GM19238 (cell line): ENCODE results near the gene CCSAP.
"Not testable (repeated sequence)": the region's sequence is repeated elsewhere in the genome, so short reads cannot be mapped to it uniquely, and the experiment has no call there.

Experiments
- DNase-seq: peaks from one replicate; pipeline ENCODE4 v3.0.0; 2011; ENCODE audit warnings: low spot score; ENCODE audit not compliant: insufficient read length

Gene CCSAP

DNA sequence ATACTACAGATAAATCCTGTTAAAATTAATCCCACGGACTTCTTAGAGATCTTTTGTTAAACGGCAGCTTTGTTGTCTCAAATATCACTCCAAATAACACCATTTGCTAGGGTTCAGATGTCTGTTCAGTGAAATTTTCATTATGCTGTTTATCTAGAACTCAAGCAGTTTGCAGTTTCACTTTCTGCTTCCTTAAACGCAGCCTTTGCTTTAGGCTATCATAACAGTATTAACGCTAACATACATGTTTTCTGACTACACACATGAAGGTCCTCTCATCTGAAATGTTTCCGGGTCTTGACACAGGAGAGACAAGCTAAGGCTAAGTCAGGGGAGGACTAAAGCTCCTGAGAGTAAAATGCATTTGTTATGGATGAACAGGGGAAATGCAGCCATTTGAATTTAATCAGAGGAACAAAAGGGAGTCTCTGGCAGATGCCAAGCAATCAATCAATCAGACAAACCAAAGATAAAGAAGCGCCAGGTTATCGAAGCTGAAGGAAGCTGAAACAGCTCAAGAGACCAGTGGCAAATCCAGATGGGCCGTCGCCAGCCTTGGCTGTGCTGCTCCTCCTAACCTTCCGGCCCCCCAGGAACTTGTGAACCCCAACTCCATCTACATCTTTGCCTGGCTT lies 16.9 kb downstream of the CCSAP start:
- no peak for DNase-seq

DNA sequence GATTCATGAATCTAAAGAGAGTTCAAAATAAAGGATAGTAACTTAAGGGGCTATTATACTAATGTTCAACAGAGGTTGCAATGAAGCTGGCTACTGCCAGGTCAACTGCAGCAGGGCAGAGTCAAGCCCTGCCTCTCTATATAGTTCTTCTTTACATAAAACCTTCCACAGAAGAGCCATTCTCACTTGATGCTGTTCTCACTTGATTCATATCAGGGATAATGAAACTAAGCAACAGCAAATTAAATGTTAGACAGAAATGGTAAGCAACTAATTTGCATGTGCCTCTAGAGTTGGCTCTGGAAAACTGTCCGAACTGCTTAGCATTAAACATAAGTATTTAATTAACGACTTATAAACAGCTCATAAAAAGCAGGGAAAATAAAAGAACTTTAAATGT lies 17.4 kb downstream of the CCSAP start:
- DNase-seq, result no peak

DNA sequence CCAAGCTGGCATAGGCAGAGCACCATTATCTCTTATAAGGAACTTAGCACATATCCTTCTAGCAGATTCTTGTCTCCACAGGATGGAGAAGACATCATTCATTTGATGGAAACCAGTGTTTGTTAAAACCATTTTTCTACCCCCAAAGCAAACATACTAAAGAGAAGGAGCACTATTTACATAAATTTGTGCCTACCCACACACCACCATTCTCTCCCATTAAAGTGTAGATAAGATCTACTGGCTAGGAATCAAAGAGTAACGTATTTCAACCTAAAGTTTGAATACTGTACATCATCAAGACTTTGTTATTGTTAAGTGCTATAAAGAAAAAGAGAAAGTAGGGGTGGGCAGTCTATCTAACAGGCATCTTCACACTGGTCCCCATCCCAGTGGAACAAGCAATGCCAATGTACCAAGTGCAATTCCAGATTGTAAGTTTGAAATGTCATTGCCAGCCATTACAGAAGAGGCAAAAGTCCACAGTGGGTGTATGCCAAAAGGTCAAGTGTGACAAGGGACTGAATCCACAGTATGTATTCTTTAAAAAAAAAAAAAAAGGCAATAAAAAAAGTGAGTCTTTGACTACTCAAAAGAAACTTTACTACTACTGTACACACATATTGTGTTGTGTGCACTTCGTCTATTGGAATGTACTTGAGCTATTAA lies 18.8 kb downstream of the CCSAP start:
- no peak for DNase-seq

DNA sequence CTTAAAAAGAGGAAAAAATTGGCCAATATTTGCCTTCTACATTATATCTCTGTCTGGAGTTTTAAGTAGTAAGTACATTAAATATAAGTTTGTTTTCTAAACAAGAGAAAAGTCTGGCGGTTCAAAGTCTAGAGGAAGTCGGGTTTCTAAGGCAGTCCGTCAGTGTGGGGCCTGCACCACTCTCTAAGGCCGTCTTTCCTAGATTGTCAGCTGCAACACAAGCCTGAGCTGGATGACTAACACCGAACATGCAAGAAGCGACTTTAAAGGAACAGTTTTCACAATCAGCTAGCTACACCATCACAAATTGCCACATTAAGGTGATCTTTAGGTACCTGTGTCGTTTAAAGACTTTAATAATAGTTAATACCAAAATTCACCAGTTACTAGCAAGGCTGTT lies 19.6 kb downstream of the CCSAP start:
- no peak for DNase-seq

DNA sequence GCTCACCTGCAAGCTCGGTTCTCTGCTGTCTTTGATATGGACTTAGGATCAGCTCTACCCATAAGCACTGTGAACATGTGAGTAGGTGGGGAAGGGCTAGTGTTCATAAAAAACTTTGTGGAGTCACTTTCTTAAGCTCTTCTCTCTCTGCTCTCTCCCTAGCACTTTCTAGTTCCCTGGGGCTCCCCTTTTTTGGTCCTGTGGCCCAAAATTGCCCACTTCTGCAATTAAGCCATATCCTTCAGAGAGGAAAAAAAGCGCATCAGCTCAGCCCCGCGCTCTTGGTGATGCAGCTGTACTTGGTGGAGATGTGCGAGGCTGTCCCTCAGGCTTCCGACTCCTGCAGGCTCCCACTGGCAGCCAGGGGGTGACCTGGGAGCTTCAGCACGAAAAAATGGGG lies 23.4 kb downstream of the CCSAP start:
- DNase-seq, result no peak

DNA sequence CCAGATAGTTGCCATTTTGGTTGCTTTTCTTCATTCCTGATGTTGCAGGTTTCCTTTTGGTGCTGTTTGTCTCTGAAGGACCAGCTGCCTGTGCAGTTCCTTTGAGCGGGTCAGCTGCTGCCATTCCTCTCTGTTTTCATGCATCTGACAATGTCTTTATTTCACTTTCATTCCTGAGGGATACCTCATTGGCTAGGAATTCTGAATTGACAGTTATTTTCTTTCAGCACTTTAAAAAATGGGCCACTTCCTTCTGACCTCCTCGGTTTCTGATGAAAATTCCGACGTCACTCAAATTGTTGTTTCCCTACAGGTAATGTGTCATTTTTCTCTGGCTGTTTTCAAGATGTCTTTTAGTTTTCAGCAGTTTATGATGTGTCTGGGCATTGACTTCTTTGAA lies 24.8 kb downstream of the CCSAP start:
- DNase-seq, result no peak

DNA sequence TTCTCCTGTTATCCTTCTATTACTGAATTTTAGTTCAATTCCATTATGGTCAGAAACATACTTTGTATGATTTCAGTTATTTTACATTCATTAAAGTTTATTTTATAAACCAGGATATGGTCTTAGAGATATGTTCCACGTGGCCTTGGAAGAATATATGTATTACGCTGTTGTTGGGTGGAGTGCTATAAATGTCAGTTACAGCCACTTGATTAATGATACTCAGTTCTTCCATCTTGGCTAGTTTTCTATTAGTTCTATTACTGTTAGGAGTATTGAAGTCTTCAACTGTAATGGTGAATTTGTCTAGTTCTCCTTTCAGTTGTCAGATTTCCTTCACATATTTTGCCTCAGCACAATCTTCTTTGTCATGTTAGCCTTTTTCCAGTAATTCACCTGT lies 26.7 kb downstream of the CCSAP start:
- no peak for DNase-seq

DNA sequence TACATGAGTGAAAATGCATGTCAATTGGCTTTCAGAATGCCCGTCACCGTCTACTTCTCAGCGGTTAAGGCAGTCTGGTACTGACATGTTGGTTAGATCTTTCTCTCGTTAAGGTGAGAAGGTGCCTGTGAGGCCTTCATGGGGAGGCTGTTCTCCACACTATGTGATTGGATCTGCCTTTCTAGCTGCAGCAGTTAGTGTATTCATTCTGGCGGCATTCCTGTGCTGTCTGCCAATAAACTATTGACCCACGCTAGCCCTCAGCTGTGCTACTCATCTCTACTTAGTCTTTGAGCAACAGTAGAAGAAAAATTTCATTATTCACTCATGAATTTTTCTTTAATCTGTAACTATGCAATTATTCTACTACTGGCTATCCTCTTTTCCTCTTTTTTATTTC lies 32.0 kb downstream of the CCSAP start:
- no peak for DNase-seq

DNA sequence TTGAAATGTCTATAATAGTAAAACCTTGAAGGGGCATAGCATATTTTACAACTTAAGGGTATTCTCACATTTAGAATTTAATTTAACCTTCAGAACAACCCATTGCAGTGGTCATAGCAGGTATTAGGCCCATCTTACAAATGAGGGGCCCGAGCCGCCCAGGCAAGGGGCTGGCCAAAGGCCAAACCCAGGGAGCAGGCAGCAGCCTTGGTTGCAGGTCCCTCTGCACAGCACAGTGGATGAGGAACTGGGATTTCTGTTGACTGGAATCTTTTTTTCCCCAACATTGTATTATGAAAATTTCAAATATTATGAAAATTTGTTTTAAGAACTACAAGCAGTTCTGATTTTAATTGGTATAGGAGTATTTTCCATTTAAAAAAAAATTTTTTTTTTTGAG lies 33.2 kb downstream of the CCSAP start:
- DNase-seq, result no peak

DNA sequence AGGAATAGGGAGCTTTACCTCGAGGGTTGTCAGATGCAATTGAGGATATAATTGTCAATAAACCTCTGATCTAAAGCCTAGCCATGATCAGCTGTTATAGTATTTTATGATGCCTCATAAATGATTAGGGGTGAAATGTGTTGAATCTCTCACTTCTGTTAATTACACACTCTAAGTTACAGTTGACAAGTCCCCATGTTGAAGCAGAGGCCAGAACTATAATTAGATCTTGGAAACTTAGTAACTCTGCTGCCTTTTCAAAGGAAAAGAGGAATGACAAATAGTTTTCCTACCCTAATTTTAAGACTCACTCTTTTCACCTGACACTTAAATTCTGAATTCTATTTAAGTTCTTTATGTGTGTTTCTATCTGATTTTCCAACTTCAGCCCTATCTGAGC lies 33.8 kb downstream of the CCSAP start:
- no peak for DNase-seq

DNA sequence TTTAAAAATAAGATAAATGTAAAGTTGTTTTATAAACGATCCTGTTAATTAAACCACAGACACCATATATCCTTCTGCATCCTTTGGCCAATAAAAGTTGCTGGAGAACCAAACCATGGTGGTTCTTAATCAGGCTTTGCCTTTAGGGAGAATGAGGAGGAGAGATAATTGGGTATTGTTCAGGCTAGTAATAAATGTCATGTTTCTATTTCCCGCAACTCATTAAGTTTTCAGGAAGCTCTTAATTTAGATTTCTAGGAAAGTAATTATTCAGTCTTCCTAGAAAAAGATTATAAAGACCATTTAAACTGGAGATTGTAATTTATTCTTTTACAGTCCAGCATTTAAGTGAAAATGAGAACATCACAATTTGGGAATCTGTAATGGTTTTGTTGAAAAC lies 37.5 kb downstream of the CCSAP start:
- DNase-seq, result no peak

DNA sequence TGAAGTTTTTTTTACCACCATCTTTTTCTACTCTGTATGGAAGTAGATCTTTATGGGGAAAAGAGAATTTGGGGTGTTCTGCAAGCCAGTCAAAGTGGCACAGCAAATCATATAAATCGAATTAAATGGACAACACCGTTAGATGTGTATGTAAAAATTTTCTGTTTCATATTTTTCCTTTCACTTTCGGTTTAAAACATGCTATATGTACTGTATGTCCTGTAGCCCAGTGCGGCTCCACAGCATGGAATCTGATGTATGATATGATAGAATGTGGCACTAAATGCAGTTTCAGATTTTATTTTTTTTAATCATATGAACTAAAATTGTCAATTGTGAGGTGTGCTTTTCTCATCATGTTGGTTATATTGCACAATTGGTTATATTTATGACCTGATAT lies 39.0 kb downstream of the CCSAP start:
- no peak for DNase-seq

DNA sequence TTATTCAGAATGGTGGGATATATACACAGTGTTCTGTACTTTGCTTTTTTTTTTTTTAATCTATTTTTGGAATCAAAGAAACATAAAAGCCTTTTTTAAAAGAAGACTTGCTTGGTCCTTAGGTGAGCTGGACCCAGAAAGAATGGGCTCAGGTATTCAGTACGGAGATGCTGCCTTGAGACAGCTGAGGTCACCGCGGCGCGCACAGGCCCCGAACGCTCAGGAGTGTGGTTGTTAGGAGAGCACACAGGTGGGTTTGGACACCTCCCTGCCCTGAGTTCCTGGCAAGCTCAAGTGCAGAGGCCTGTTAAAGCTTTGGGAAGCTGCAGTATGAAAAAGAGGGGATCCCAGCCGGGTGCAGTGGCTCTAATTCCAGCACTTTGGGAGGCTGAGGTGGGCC lies 40.1 kb downstream of the CCSAP start:
- DNase-seq, result no peak

DNA sequence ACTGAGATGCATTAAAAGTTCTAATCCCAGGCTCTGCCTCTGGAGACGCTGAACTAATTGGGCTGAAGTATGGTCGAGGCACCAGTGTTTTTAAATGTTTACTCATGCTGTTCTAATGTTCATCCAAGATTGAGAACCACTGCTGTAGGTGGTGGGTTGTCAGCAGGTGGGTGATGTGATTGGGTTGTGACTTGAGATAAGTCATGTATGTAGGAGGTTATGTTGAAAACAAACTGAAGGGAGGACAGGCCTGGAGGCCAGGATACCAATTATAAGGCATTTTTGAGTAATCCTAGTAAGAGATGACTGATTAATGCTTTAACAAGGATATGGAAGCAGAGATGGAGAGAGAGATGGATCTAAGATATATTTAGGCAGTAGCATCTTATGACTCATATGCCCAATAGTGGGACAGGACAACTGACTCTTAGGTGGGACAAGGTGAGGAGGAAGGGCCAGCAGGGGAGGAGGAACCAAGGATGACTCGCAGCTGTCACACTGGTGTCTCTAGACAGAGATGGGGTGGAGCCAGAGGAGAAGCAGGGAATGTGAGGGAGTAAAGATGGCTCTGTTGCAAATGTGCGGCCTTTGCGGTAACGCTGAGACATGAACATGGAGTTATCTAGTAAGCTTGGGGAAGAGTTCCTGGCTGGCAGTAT lies 42.6 kb downstream of the CCSAP start:
- DNase-seq, result no peak

DNA sequence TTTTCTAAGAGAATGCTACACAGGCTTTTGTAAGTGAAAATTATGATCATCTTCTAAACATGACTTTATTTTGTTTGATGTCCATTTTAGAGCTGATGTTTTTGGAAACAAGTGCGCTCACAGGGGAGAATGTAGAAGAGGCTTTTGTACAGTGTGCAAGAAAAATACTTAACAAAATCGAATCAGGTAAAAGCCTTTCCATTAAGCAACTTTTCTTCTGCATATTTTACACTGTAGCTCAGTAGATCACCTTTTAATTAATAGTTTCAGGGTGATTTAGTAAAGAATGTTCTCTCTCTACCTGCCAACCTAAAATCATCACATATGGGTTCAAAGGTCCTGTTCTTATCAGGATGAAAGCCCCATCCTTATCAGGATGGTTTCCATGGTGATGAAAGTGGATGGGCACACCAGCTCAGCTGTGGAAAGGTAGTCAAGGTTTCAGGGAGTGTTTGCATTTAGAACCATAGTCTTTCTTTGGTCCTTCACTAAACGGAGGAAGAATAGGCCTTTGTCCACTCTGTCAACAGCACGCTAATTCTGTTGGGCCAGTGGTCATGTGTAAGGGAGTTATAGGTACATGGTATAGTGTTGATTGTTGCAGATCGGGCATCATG lies 43.9 kb downstream of the CCSAP start:
- DNase-seq, result no peak

DNA sequence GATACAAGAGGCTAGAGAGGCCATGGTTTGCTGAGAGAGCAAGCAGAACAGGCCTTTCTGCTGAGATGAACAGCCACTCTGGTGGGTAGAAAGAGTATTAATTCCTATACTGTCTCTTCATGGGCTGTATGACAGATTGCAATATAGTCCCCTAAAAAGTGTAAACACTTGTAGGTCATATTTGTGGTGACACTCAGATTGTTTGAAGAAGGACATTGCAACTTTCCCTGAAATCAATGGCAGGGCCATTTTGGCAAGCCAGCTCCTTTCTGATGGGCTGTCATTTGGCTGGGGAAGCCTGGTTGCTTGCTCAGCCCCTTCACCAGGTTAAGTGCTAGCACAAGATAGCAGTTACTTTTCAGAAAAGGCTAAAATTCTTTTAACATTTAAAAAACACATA lies 44.4 kb downstream of the CCSAP start:
- no peak for DNase-seq

DNA sequence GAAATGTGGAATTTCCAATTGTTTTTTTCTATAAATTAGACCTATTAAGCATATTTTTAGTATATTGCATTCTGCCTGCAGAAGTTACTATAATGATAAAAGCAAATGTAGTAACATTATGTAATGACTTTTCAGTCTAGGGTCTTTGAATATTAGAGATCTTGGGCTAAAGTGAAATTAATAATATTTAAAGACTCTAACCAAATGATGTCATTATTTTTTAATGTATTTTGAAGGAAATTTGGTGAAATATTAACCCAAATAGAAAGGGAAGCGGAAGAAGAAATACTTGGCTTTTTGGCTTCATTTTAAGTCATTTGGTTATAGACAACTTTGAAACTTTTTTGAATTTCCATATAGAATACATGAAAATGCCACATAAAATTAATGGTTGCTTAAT lies 45.1 kb downstream of the CCSAP start:
- DNase-seq, result no peak

DNA sequence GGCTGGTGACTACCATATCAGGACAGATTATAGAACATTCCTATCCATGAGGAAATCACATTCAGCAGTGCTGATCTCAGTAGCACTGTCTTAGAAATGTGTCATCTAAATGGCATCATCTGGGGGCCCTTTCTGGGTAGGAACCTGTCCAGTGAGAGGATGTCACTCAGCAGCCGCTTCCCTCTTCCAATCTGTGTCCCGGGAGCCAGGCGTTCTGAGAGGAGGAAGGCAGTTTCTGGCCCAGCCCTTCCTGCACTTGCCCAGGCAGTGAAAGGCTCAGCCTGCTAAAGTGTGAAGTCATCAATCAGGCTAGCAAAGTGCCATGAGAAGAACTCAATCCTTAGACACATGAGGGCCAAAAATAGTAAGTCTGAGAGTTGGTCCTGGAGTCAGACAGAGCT lies 46.3 kb downstream of the CCSAP start:
- no peak for DNase-seq

DNA sequence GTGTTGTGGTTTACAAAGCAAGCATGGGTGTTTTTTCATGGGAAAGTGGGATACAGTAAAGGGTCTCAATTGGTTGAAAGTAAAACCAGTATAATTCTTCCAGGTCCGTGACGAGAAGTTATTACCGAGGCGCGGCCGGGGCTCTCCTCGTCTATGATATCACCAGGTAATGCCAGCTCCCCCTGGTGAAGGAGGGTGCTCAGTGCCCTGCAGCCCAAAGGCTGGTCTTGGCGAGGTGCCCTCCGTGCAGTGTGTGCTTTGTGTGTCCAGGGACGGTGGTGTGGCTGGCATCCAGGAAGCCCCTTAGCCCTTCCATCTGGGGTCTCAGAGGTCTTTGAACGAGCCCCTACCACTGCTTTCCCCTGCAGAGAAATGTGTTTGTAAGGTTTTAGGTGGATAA lies 47.1 kb downstream of the CCSAP start:
- no peak for DNase-seq

DNA sequence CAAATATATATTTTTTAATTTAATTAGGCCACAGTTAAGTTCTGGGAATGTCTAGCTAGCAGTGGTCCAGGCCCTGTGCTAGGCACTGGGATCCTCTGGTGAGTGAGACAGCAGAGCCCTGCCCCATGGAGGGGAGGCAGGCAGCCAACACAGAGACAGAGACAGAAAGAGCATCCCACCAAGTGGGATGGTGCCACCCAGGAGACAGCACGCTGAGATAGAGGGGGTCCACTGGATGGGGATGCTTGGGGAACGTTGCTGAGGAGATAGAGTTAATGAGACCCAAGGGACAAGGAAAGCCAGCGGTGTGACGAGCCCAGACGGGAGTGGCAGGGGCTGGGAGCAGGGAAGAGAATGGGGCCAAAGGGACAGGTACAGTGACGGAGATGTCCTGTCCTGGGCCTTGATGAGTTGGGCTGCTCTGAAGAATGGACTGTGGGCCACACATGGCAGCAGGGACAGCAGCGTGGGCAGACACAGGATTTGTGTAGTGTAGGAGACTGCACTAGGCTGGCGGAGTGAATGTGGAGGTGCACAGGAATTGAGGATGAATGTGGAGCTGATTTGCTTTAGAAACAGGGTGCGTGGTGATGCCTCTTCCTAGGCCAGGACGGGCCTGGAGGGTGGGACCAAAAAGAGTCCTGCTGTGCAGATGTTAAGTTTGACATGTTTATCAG lies 49.2 kb downstream of the CCSAP start:
- DNase-seq, result no peak

DNA sequence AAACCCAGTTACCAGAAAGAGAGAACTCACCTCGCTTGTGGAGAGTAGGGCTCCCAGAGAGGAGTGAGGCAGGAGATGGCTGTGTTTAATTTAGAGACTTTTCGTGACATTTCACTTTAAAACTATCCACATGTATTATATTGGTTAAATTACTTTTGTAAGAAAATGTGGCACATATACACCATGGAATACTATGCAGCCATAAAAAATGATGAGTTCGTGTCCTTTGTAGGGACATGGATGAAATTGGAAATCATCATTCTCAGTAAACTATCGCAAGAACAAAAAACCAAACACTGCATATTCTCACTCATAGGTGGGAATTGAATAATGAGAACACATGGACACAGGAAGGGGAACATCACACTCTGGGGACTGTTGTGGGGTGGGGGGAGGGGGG lies 51.2 kb downstream of the CCSAP start:
- not testable (repeated sequence) for DNase-seq

DNA sequence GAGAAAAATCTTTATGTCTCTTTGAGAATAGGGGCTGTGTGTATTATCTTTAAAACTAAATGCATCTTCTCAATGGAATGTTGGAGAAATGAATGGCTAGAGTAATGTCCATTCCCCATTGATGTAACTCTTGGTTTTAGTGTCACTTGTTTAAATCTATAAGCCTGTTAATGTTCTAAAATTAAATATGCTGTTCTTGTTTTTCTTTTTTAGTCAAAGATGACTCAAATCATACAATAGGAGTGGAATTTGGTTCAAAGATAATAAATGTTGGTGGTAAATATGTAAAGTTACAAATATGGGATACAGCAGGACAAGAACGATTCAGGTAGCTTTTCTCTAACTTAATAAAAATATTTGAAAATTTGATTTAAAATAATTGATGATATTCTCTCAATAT lies 54.3 kb downstream of the CCSAP start:
- no peak for DNase-seq
